HEK293 (cell line): ENCODE results near the gene TCF3.

Experiments used
- ATF2 ChIP-seq: fragments of 450-650 bp; formaldehyde crosslinking; IDR thresholded peaks from 2 replicates; pipeline ENCODE4 v1.5.1; 2016; ENCODE audit warnings: missing biosample characterization, missing genetic modification characterization, low read depth
- CTCF ChIP-seq: fragments of 450-650 bp; formaldehyde crosslinking; IDR thresholded peaks from 2 replicates; pipeline ENCODE4 v1.5.1; 2016; ENCODE audit warnings: missing biosample characterization, missing genetic modification characterization
- TCF7L2 ChIP-seq: IDR thresholded peaks from 2 replicates; pipeline ENCODE4 v1.6.1; 2011; ENCODE audit warnings: low read depth, mild to moderate bottlenecking, inconsistent platforms, low read length, moderate library complexity, borderline replicate concordance
- ZBTB10 ChIP-seq: fragments of 450-650 bp; formaldehyde crosslinking; IDR thresholded peaks from 2 replicates; pipeline ENCODE4 v1.5.1; 2016; ENCODE audit warnings: missing biosample characterization, missing genetic modification characterization
- ZNF175 ChIP-seq: fragments of 450-650 bp; formaldehyde crosslinking; IDR thresholded peaks from 2 replicates; pipeline ENCODE4 v1.5.1; 2016; ENCODE audit warnings: missing biosample characterization, missing genetic modification characterization
- ZNF544 ChIP-seq: fragments of 450-650 bp; formaldehyde crosslinking; IDR thresholded peaks from 2 replicates; pipeline ENCODE4 v1.5.0; 2017; ENCODE audit warnings: missing biosample characterization, missing genetic modification characterization
- ZNF548 ChIP-seq: fragments of 450-650 bp; formaldehyde crosslinking; IDR thresholded peaks from 2 replicates; pipeline ENCODE4 v1.5.1; 2016; ENCODE audit warnings: missing biosample characterization, missing genetic modification characterization
- ZNF549 ChIP-seq: fragments of 450-650 bp; IDR thresholded peaks from 2 replicates; pipeline ENCODE4 v1.5.1; 2018; ENCODE audit warnings: missing biosample characterization, missing genetic modification characterization, mild to moderate bottlenecking, inconsistent platforms, moderate library complexity

GRCh38 chr19:1685046-1685445 is 32.6 kb upstream of the TCF3 start:
- no peak for TF ChIP-seq CTCF
- TF ChIP-seq ZNF548 (tag by site-specific recombination), result no peak
- no peak for TF ChIP-seq ZNF544 (tag by site-specific recombination)
- TF ChIP-seq ATF2 (tag by site-specific recombination), result no peak
- TF ChIP-seq ZNF549 (tag by site-specific recombination), result no peak
- TF ChIP-seq ZBTB10 (tag by site-specific recombination), result no peak
- TF ChIP-seq TCF7L2, result no peak
- no peak for TF ChIP-seq ZNF175
